ENCODE results near the gene ALG5.

Gene ALG5

GRCh38 chr13:36913463-36913862 is 85.7 kb downstream of the ALG5 start:
- no peak for DNase-seq (ENCODE audit: low read depth)
- TF ChIP-seq CTCF (IDR thresholded peaks at IDR 0.05; ENCODE audit: control insufficient read depth, insufficient read depth, low read depth, low read length, missing control alignments), result no peak
- no peak overlapping the region for H3K4me3 ChIP-seq (ENCODE audit: control insufficient read depth, low read depth, low read length)

GRCh38 chr13:36912973-36913372 is 86.2 kb downstream of the ALG5 start:
- DNase-seq (ENCODE audit: low read depth), result no peak
- no peak for TF ChIP-seq CTCF (IDR thresholded peaks at IDR 0.05; ENCODE audit: control insufficient read depth, insufficient read depth, low read depth, low read length, missing control alignments)
- no peak overlapping the region for H3K4me3 ChIP-seq (ENCODE audit: control insufficient read depth, low read depth, low read length)

GRCh38 chr13:36912369-36912768 is 86.8 kb downstream of the ALG5 start:
- no peak for DNase-seq (ENCODE audit: low read depth)
- H3K4me3 ChIP-seq (ENCODE audit: control insufficient read depth, low read depth, low read length), result no peak overlapping the region
- no peak for TF ChIP-seq CTCF (IDR thresholded peaks at IDR 0.05; ENCODE audit: control insufficient read depth, insufficient read depth, low read depth, low read length, missing control alignments)

DNA sequence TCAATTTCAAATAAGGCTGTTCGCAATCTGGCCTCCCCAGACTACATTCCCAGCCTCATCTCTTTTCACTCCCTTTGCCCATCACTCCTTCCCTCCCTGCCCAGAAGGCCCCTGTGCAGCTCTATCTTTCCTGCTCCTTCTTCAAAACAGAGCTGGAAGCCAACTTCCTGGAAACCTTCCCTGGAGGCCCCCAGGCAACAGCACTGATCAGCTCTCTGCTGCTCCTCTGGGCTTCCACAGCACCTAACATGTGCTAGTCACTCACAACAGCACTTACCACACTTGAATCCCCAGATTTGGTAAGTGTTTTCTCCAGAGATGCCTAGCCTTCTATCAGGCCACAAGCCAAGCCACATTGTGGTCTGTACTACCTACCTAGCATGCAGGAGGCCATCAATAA is 88.6 kb downstream of the ALG5 start:
- no peak for DNase-seq (ENCODE audit: low read depth)
- TF ChIP-seq CTCF (IDR thresholded peaks at IDR 0.05; ENCODE audit: control insufficient read depth, insufficient read depth, low read depth, low read length, missing control alignments), result no peak
- H3K4me3 ChIP-seq (ENCODE audit: control insufficient read depth, low read depth, low read length), result no peak overlapping the region

- no peak for DNase-seq (ENCODE audit: low read depth)
- no peak overlapping the region for H3K4me3 ChIP-seq (ENCODE audit: control insufficient read depth, low read depth, low read length)
- no peak for TF ChIP-seq CTCF (IDR thresholded peaks at IDR 0.05; ENCODE audit: control insufficient read depth, insufficient read depth, low read depth, low read length, missing control alignments)
Observed at GRCh38 chr13:36907821-36908220, 91.3 kb downstream of the ALG5 start.

- H3K4me3 ChIP-seq (ENCODE audit: control insufficient read depth, low read depth, low read length), result no peak overlapping the region
- no peak for TF ChIP-seq CTCF (IDR thresholded peaks at IDR 0.05; ENCODE audit: control insufficient read depth, insufficient read depth, low read depth, low read length, missing control alignments)
- DNase-seq (ENCODE audit: low read depth), result no peak
Observed at GRCh38 chr13:36907266-36907665, 91.9 kb downstream of the ALG5 start.

DNA sequence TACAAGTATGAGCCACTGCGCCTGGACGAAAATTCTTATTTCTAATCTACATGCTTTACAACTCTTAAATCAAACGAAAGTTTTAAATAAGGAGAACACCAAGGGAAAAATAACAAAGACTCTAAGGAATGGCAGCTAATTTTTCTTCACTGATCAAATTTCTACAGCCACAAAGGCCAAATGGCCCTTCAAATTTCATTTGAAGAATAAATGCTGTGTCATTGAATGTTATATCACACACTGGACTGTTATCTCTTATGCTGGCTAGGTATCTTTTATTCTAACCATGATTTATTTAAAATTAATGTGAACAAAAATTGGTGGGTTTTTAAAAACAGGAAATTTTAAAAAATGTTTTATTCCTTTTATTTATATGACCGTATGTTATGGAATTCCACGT is 93.2 kb downstream of the ALG5 start:
- H3K4me3 ChIP-seq (ENCODE audit: control insufficient read depth, low read depth, low read length), result no peak overlapping the region
- TF ChIP-seq CTCF (IDR thresholded peaks at IDR 0.05; ENCODE audit: control insufficient read depth, insufficient read depth, low read depth, low read length, missing control alignments), result no peak
- DNase-seq (ENCODE audit: low read depth), result no peak
